ENCODE measurements around the gene ELMOD3.
A peak's percentile ranks its signal among the peaks of the same experiment; 100 is the strongest.
"Not testable (repeated sequence)": the region's sequence is repeated elsewhere in the genome, so short reads cannot be mapped to it uniquely, and the experiment has no call there.

The ELMOD3 gene

DNA sequence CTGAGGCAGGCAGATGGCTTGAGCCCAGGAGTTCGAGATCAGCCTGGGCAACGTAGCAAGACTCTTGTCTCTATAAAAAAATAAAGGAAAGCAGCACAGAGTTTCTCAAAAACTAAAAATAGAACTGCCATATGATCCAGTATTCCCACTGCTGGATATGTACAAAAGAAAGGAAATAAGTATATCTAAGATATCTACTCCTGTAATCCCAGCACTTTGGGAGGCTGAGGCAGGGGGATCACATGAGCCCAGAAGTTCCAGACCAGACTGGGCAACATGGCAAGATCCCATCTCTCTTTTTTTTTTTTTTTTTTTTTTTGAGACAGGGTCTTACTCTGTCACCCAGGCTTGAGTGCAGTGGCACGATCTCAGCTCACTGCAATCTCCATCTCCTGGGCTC, 24.9 kb upstream of the ELMOD3 start:
- DNase-seq: not testable (repeated sequence)

DNA sequence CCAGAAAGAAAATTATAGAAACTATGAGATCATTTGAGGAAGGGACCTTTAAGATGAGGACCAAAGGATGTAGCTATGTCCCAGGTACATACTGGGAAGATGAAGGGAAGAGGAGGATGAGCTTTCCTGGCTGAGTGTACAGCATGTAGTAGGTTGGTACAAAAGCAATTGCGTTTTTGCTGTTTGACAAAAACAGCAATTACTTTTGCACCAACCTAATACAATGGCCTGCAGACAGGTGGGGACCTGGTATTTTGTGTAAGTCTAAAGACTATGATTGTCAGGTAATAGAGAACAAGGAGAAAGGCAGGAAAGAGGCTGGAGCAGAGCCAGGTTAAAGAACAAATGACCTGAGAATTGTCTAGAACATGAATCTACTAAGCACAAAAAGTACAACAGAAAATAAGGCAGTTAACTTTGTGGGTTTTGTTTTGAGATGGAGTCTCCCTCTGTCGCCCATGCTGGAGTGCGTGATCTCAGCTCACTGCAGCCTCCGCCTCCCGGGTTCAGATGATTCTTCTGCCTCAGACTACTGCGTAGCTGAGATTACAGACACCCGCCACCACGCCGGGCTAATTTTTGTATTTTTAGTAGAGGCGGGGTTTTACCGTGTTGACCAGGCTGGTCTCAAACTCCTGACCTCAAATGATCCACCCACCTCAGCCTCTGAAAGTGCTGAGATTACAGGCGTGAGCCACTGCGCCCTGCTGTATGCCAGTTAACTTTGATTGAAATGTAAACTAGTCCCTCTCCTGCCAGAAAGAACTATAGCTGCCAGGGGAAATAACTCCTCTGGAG, 23.5 kb upstream of the ELMOD3 start:
- no peak for DNase-seq

DNA sequence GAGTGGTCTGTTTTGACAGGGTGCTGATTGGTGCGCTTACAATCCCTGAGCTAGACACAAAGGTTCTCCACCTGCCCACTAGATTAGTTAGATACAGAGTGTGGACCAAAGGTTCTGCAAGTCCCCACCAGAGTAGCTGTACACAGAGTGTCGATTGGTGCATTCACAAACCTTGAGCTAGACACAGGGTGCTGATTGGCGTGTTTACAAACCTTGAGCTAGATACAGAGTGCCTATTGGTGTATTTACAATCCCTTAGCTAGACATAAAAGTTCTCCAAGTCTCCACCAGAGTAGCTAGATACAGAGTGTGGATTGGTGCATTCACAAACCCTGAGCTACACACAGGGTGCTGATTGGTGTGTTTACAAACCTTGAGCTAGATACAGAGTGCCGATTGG, 20.7 kb upstream of the ELMOD3 start:
- not testable (repeated sequence) for DNase-seq

DNA sequence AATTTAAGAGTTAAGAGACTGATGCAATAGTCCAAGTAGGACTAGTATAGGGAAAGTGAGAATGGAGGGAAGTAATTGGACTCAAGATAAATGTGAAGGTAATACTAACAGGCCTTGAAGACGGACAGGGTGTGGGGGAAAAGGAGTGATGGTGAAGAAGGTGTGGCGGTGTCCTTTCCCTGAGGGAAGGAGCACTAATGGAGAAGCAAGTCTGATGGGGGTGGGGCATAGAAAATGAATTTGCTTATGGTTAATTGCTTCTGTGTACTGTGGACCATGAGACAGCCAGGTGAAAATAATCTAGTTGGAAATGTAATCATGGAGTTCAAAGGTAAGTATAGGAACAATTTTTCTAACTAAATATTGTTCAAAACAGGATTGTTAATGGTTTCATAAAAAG, 19.6 kb upstream of the ELMOD3 start:
- DNase-seq: no peak

DNA sequence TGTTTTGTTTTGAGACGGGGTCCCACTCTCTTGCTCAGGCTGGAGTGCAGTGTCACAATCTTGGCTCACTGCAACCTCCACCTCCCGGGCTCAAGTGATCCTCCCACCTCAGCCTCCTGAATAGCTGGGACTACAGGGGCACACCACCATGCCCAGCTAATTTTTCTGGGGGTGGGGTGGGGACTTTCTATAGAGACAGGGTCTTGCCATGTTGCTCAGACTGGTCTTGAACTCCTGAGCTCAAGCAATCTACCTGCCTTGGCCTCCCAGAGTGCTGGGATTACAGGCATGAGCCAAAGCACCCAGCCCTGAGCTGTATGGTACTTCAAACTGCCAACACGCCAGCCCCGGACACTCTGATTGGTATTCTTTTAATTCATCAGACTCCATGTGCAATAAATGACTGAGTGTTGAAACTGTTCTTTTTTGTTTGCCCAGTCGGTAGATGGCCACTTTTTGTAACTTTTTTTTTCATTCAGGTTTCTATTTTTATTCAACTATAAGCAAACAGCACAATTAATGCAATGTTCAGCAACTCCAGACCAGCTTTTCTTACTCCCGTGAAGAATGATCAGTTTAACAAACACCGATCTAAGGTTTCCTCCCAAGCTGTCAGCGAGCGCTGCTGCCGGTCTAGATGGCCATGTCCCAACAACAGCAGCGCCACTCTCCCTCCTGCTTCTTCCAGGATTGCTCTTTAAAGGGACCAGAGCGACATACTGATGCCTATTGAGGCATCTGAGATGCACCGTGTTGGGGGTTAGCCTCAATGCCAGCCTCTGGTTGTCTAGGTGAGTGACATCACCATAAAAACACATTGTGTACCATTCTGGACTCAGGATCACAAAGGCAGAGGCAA, 14.3 kb upstream of the ELMOD3 start:
- no peak for DNase-seq

DNA sequence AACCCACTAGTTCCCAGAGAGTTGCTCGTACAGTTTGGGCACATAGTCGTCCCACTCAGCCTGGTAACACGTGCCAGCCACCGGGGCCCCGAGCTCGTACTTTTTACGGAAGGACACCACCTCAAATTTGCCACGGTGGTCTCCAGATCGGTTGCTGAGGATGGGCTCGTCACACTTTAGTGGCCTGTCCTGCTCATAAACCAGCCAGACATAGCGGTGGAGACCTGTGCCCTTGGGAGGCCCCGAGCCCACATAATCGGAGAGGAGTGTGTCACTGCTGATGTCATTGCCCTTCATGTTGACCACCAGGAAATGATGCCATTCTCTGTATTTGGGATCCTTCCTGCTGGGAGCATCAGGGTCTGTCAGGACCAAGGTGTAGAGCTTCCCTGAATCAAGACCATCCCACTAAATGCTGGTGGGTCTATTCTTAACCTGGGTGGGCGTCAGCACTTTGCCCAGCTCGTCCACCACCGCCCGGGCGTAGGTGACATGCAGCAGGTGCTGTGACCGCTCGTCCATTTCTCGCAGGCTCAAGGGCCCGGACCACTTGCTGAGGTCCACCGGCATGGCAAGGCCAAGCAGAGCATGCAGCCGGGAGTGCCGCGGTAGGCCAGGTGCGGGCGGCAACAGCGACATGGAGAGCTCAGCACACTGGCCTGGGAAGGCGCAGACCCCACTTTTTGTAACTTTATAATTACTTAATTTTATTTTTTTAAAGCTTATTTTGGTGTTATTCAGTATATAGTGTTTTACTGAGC, 13.1 kb upstream of the ELMOD3 start:
- no peak for DNase-seq

DNA sequence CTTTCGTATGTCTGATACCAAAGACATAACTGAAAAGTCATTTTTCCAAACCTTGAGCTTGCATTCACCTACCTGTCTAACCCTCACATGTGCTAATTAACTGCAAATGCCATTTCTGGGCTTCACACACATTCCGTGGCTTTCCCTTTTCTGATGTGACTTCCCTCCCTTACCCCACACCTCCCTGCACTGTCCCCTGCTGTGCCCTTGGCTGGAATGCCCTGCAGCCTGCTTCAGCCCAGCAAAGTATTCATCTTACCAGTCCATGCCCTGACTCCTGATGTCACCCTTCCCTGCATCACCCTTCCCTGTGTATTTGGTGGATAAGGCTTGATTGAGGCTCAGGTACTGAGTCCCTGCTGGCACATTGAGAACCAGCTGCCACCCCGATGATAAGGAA, 12.4 kb upstream of the ELMOD3 start:
- DNase-seq: no peak

DNA sequence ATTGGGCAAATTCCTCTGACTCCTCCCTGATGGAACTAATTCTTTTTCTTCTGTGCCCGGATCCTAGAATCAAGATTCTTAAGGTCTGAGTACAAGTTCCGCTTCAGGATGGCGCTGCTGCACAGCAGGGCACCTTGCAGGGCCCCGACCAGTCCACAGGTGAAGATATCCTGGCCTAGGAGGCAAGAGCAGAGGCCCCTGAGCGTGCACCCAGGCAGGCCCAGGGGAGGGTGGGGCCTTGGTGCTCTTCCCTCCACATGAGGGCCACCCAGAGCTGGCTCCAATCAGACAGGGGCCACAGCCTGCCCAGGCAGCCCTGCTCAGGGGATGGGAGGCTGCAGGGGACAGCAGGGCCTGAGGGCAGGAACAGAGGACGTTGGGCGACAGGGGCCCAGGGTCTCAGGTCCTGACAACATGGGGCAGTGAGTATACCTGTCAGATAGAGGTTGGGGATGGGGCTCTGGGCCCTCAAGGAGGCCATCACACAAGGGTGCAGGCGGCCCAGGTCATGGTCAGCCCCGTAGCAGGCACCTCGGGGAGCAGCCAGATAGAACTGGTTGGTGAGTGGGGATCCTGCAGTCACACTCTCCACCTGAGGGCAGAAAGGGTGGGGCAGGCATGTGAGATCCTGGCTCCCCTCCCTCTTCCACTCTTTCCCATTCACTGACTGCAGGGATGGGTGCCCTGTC, 11.2 kb upstream of the ELMOD3 start:
- DNase-seq: not testable (repeated sequence)

DNA sequence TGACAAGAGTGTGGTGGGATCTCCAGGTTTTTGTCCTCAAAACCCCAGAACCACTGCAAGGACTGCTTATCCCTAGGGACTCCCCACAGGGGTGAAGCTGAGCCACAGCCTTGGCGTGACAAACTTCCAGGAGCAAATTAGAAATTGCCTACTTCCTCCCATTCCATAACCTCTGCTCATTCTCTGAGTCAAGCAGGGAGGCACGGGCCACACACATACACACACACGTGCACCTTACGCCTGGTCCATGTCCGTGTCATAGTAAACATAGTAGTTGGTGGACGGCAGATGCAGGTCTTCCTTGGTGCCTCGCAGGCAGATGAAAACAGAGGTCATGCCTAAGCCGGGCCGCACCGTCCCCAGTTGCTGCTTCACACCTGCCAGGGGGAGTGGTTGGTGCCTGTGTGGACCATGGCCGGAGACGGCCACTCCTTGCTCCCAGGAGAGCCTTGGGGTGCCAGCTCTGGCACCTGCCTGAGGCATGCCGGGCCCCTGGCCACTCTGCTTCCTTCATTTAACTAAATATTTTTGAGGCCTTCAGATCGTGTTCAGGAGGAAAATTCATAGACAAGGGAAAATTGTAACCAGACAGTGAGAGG, 10.1 kb upstream of the ELMOD3 start:
- no peak for DNase-seq

DNA sequence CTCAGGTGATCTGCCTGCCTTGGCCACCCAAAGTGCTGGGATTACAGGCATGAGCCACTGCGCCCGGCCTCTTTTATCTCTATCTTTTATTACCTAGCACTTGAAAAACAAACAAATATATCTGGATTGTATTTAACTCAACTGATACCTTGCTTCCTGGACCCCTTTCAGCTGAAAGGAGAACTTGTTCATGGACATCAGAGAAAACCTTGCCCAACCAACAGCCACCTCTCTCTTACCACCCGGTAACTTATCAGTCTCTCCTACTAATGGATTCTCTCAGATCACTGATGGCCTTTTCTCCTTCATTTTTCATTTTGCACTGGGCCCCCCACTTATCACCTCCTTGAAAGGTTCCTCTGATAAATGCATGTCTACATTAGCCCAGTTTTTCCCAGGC, 7.0 kb upstream of the ELMOD3 start:
- DNase-seq: no peak

DNA sequence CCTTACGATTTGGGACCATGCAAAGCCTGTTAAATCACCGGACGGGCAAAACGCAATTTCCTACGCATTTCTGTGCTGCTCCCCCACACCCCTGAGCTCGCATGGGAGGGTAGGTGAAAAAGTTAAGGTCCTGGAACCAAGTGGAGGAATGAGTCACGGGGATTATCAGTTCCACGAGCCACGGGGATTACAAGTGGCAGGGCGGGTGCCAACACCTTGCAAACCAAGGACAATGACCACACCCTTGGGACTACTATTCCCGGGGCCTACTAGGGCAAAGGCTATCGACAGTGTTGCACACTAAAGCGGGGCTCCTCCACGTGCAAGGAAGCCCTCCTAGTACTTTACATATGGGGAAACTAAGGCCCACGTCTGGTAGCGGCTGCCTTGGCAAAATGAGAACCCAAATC, 688 bp upstream of the ELMOD3 start:
- DNase-seq: peak; percentile 15

DNA sequence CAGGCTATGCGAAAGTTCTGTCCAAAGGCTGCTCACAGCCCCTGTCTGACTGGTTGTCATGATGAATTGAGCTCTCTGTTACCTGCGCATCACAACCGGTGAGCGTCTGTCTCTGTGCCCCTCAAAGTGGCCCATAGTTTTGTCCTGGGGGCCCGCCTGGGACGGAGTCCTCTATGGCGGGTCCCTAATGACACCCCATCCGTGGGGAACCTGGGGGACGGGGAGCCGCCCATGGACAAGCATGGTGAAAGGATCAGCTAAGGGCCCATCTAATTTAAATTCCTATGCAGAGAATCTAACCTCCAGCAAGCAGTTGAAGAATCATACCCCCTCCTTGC, 473 bp downstream of the ELMOD3 start:
- DNase-seq: no peak

DNA sequence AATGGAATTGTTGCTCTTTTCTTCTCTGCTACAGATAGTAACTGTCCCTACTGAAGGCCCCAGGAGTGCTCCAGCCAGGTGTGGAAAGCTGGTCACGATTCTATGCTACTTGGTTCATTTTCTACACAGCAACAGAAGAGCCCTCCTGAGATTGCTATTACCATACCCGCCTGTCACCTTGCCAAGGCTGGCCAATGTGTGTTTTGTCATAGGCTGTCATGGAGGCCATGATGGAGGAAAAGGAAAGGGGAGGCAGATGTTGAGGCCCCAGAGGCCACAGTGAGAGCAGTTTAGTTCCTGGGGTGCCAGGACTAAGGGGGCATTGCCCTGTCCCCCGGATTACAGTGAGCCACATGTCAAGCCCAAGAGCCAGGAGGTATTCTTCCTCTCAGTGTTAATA, 952 bp downstream of the ELMOD3 start:
- DNase-seq: no peak

DNA sequence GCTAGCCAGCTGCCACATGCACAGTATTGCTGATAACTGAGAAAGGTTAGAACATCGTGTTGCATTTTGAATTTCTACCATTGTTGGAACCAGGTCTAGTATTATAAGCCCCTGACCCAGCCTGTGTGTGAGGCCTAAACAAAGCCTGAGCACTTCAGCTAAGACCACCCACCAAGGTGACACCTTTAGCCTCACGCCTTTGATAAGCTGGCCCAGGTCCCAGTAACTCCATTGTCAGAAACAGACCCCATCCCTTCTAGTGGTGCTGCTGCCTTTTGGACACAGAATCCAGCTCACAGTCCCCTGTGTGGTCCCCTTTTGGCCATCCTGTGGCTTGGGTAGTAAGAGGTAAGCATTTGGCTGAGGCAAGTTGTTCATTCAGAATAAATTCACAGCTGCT, 1.6 kb downstream of the ELMOD3 start:
- DNase-seq: no peak

DNA sequence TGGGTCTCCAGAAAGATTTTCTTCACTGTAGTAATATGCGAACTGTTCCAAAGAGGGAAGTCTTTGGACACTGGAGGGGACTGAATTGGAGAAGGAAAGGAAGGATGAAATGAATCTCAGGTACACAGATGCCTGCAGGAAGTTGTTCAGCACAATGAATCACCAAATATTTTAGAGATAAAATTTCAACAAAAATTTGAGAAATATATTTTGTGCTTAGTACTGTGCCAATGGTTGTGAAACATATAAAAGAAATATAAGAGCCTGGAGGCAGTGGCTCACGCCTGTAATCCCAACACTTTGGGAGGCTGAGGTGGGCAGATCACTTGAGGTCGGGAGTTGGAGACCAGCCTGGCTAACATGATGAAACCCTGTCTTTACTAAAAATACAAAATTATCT, 3.2 kb downstream of the ELMOD3 start:
- DNase-seq: no peak

DNA sequence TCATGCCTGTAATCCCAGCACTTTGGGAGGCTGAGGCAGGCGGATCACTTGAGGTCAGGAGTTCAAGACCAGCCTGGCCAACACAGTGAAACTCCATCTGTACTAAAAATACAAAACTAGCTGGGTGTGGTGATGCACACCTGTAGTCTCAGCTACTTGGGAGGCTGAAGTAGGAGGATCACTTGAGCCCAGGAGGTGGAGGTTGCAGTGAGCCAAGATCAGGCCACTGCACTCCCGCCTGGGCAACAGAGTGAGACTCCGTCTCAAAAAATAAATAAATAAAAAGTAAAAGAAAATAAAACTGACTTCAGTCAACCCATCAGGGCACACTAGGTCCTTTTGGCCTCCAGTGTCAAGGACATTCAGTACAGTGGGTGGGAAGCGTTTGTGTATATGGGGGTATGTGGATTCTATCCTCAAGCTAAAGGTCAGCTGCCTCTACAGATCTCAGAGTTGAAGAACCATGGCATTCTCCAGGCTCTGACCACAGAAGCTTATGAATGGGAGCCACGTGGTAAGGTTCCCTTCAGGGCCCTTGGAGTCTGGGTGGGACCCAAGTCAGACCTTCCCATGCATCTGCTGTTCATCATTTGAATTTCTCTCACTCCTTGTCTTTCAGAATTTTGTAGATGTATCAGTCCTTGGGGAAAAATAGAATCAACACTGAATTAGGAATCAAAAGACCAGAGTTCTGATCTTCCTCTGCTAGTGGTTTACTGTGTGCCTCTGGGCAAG, 8.3 kb downstream of the ELMOD3 start:
- DNase-seq: not testable (repeated sequence)

DNA sequence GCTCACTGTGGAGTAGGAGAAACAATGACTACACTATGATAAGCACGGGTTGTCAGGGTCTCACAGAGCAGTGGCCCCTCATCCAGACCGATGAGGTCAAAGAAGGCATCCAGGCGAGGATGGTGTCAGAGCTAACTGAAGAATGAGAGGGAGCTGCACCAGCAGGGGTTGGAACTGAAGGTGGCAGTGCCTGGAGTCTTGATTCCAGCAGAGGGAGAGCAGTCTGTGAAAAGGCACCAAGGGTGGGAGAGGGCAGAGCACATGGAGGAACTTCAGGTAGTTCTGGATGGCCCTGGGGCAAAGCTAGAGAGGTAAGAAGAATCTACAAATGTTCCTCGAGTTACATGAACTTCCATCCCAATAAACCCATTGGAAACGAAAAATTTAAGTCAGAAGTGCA, 12.6 kb downstream of the ELMOD3 start:
- DNase-seq: no peak

DNA sequence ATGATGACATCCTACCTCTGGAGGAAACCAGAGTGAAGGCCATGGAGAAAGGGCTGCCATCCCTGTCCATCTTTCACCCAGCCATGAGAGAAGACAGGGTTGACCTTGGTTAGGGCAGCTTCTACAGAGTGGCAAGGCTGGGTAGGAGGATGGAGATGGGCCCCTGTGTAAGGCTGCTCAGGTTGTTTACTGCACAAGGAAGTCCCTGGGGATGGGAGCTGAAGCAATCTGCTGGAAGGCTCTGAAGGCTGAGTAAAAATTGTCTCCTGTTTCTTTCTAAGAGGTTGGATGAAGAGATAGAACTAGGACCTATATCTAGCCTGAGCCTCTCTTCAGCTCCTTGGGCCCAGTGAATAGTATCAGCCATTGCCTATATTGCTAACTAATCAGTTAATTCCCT, 14.4 kb downstream of the ELMOD3 start:
- no peak for DNase-seq

DNA sequence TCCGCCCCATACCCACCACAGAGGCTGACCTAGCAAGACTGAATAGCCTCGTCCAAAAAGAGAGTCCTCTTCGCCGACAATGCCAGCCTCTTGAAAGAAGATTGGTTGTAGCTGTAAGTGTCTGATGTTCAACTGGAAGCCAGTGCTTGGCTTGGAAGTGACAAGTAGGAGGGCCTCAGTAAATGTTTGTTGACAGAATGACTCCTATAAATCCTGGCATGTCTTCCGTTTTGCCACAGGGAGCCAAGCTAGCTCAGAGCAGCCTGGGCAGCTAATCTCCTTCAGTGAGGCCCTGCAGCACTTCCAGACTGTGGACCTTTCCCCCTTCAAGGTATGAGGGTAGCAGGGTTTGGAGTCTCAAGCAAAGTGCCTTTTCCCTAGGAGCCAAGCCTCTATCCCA, 14.9 kb downstream of the ELMOD3 start:
- DNase-seq: no peak

DNA sequence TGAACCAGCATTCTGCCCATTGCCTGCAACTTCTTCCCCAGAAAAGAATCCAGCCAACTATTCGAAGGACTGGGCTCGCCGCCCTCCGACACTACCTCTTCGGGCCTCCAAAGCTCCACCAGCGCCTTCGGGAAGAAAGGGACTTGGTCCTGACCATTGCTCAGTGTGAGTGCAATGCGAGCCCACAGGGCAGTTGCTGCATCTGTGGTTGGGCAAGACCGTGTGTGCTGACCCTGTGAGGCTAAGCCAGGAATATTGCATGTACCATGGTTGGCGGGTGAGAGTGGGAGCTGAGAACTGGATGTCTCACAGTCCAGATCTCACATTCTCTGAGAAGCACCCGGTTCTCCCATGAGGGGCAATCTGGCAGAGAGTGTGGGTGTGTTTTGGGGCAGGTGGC, 16.5 kb downstream of the ELMOD3 start:
- DNase-seq: no peak

DNA sequence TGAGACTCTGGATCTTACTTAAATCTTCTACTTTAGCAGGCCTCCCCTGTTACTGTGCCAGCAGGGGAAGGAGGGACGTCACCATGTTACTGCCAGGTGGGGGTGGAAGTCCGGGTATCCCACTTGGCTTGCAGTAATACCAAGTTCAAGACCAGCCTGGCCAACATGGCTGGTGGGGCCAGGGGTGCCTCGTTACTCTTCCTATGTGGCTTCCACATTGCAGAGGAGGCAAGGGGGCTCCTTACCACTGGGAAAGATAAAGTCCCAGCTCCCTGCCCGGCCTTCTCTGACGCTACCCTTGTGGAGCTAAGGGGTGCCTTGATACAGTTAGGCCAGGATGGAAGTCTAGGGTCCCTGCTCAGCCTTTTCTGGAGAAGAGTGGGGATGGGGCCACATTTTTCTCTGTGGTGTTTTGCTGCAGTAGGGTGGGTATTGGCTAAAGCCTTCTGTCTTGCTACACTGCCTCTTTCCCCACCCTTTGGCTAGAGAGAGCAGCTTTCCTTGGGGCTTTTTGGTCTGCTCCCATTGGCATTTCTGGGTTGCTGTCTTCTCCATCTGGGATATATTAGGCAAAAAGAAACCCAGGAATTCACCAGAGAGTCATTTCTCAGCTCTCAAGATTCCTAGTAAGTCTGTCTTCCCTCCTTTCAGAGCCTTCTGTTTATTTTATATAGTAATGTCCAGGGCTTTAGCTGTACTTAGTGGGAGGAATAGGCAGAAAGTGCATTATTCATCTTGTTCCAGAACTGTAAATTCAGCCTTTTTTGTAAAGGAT, 21.9 kb downstream of the ELMOD3 start:
- DNase-seq: peak; percentile 31

Measured in fibroblast of skin of right quadriceps (primary cell).